Heart left ventricle (tissue), 16 donors: ENCODE measurements around the gene BTRC. TPM values are rescaled to one million over a fixed set of nuclear protein-coding genes. Genes with fewer than 3 reads are reported as not detected.

Source experiments
- ATAC-seq, 4 donors: fragments of 200-7000 bp; cut with Tn5 transposase; one replicate each; pipeline ENCODE4 v1.9.1; 2020 to 2022; ENCODE audit warnings: moderate library complexity in 4 of 4, mild to moderate bottlenecking in 3 of 4, moderate number of reproducible peaks in 1 of 4
- DNase-seq, 5 donors: peaks; one replicate each; pipeline ENCODE4 v3.0.0-alpha.2; 2020
- H3K27ac ChIP-seq, 12 donors: fragments of 200-600 bp; sonication (generic) in 4 of 12; one replicate each; pipeline versions ENCODE4 v1.5.0 to v1.8.0; 2016 to 2022; ENCODE audit warnings: mild to moderate bottlenecking in 2 of 12
- H3K27me3 ChIP-seq, 9 donors: fragments of 200-600 bp; sonication (generic) in 2 of 9; one replicate each; pipeline versions ENCODE4 v1.5.1 to v1.8.0; 2016 to 2022; ENCODE audit warnings: mild to moderate bottlenecking in 3 of 9
- H3K36me3 ChIP-seq, 9 donors: fragments of 200-600 bp; sonication (generic) in 2 of 9; one replicate each; pipeline versions ENCODE4 v1.5.0 to v1.8.0; 2018 to 2022; ENCODE audit warnings: mild to moderate bottlenecking in 2 of 9
- H3K4me1 ChIP-seq, 12 donors: fragments of 200-600 bp; sonication (generic) in 4 of 12; one replicate each; pipeline versions ENCODE4 v1.5.0 to v1.8.0; 2016 to 2022; ENCODE audit warnings: mild to moderate bottlenecking in 3 of 12
- H3K4me3 ChIP-seq, 12 donors: fragments of 200-600 bp; sonication (generic) in 4 of 12; one replicate each; pipeline versions ENCODE4 v1.5.0 to v1.8.0; 2017 to 2022; ENCODE audit warnings: mild to moderate bottlenecking in 9 of 12, moderate library complexity in 4 of 12
- H3K9me3 ChIP-seq, 12 donors: fragments of 200-600 bp; sonication (generic) in 4 of 12; one replicate each; pipeline versions ENCODE4 v1.5.0 to v1.8.0; 2016 to 2022; ENCODE audit warnings: mild to moderate bottlenecking in 1 of 12
- POLR2A ChIP-seq, 2 donors: fragments of 450-650 bp; IDR thresholded peaks; one replicate each; pipeline ENCODE4 v1.6.1; 2017; ENCODE audit warnings: antibody characterized with exemption in 2 of 2, mild to moderate bottlenecking in 2 of 2, moderate library complexity in 2 of 2
- WGBS, 4 donors: extraction: QIAGEN DNeasy Blood & Tissue Kit in 2 of 4; methylation state at CpG; one replicate each; pipeline versions ENCODE4 v1.1.5 to v1.1.7; 2013 to 2018; 5-methylcytosine and 5-hydroxymethylcytosine counted together
- intact Hi-C, 10 donors: fragments of 100-400 bp; cut with DNase I; formaldehyde crosslinking; loops; one replicate each; pipeline versions ENCODE4 v1.11.1 to v1.14.2; 2022
- polyA plus RNA-seq, 2 donors: library from polyadenylated mRNA; stranded (reverse); fragments of 200-250 nt; gene quantifications; one replicate each; pipeline ENCODE4 v1.2.3, GENCODE V29; 2013
- total RNA-seq, 9 donors: library from RNA; depleted of rRNA in 2 of 9; stranded (reverse); fragments of >200 nt in 2 of 9; fragmentation: NEBNext Ultra II Directional in 3 of 9; extraction: Animal tissue kit (Norgen Biotek cat#: 25700) in 3 of 9; gene quantifications; one replicate each; pipeline versions ENCODE4 v1.1.0 to v1.2.4, GENCODE V29; 2016 to 2023
- TF ChIP-seq, protein P1 (sequence below), 12 donors: fragments of 200-600 bp; sonication (generic) in 4 of 12; IDR thresholded peaks; one replicate each; pipeline versions ENCODE4 v1.5.0 to v1.8.0; 2018 to 2022; ENCODE audit warnings: antibody characterized with exemption in 12 of 12, mild to moderate bottlenecking in 5 of 12
- donor health status: ischemic (EF 13 %, LVEDD 7.1; RV severe dilation, severe dysfunction).
- donor health status: healthy with polysubstance abuse.
- donor health status: DM: no; HTN: yes; CAD: no.
- donor health status: DM: no; HTN: no; CAD: no.
- donor health status: ischemic (EF 25% LVEDD 6.9; RV normal size, moderate dysfunction).
- donor health status: ischemic (EF 25% LVEDD 5.7; RV mildly dilated, moderate dysfunction).
- donor health status: healthy.
- donor health status: DM: yes; HTN: yes; CAD: no.
- donor health status: ischemic (EF 35%, LVEDD 5.7; RV mildly dilated, moderate dysfunction).
- donor health status: nonischemic (EF 11% LVEDD 7.7; RV severe dilation, severe dysfunction).
- donor health status: DM: yes; HTN: yes; CAD: no.
- donor health status: PGD.
- donor health status: ischemic (EF 29% LVEDD 5.4; RV normal size, mild dysfunction).
- donor health status: nonischemic (EF 23%, LVEDD 6.1; RV moderate dilation, normal function).

BTRC gene
- total and polyA plus RNA-seq, 11 donors, result 10.7 to 53.5 (median 32.1) TPM

DNA sequence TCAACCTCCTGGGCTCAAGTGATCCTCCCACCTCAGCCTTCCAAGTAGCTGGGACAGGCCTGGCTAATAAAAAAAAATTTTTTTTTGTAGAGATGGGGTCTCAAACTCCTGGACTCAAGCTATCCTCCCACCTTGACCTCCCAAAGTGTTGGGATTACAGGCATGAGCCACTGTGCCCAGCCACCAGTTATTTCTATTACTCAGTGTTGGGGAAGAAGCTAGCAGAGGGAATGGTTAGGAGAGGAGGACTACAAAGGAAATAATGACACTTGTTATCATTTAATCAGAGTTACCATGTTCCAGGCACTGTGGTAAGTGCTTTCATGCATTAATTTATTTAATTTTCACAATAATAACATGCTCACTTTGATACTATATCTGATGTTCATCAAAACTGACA lies 17.6 kb upstream of the BTRC start:
- no peak for ATAC-seq
- intact Hi-C loops, result no loop called here
- H3K36me3 ChIP-seq, result no peaks in the 10 kb centered on the region
- TF ChIP-seq POLR2A (IDR thresholded peaks at IDR 0.05), result no peak
- TF ChIP-seq, protein P1, sequence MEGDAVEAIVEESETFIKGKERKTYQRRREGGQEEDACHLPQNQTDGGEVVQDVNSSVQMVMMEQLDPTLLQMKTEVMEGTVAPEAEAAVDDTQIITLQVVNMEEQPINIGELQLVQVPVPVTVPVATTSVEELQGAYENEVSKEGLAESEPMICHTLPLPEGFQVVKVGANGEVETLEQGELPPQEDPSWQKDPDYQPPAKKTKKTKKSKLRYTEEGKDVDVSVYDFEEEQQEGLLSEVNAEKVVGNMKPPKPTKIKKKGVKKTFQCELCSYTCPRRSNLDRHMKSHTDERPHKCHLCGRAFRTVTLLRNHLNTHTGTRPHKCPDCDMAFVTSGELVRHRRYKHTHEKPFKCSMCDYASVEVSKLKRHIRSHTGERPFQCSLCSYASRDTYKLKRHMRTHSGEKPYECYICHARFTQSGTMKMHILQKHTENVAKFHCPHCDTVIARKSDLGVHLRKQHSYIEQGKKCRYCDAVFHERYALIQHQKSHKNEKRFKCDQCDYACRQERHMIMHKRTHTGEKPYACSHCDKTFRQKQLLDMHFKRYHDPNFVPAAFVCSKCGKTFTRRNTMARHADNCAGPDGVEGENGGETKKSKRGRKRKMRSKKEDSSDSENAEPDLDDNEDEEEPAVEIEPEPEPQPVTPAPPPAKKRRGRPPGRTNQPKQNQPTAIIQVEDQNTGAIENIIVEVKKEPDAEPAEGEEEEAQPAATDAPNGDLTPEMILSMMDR (IDR thresholded peaks at IDR 0.05), result no peak
- no peaks in the 10 kb centered on the region for H3K4me1 ChIP-seq
- H3K27ac ChIP-seq, result no peak overlapping the region
- H3K4me3 ChIP-seq, result no peak overlapping the region
- peaks cover 0 to under 1% (median 0%) of the 10 kb centered on the region in 9 donors for H3K27me3 ChIP-seq
- DNase-seq, result no peak
- no peaks in the 10 kb centered on the region for H3K9me3 ChIP-seq

DNA sequence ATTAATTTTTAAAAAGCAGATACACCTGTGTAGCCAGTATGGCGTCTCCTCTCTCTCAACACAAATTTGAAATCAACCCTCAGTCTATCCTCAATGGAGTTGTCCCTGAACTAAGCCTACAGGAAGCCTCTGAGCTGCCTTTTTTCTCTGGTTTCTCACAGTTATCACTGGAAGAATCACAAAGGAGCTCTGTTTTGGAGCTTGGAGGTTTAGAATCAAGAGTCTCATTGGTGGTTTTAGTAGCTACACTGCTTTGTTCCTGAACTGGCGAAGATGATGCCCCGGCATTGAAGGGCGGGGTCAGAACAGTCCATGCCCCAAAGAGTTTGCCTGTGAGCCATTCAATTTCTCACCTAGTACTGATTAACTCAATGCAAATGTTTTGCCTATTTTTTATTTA lies 16.1 kb upstream of the BTRC start:
- DNase-seq (no peak), ATAC-seq (no peak)
- intact Hi-C loops, result no loop called here
- no peak overlapping the region for H3K4me3 ChIP-seq
- peaks cover 0 to 3% (median 0%) of the 10 kb centered on the region in 9 donors for H3K27me3 ChIP-seq
- H3K36me3 ChIP-seq, result no peaks in the 10 kb centered on the region
- TF ChIP-seq, protein P1 (IDR thresholded peaks at IDR 0.05), result no peak
- no peak for TF ChIP-seq POLR2A (IDR thresholded peaks at IDR 0.05)
- H3K9me3 ChIP-seq, result no peaks in the 10 kb centered on the region
- no peak overlapping the region for H3K27ac ChIP-seq
- 87 to 94% (median 90%) methylated on average over 4 of the region's 4 CpGs for WGBS, 4 donors
- no peaks in the 10 kb centered on the region for H3K4me1 ChIP-seq

DNA sequence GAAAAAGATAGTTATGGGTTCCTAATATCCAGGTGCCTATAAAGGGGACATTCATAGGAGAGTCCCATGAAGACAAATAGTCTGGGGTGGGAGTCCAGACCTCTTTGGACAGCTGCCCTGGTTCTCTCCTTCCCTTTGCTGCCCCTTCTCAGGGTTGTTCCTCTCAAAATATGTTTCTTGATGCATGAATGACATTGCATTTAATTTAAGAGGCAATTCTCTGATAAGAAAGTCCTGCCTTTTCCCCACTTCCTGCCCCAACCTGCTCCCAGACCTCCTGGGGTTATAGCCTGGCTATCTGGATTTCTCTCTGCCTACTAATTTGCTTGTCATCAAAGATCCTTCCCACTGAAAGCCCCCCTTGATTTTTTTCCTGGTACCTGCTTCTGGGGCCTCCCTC lies 12.5 kb upstream of the BTRC start:
- no peak for ATAC-seq
- no peaks in the 10 kb centered on the region for H3K4me1 ChIP-seq
- no peaks in the 10 kb centered on the region for H3K9me3 ChIP-seq
- peaks cover 0 to 3% (median 0%) of the 10 kb centered on the region in 9 donors for H3K27me3 ChIP-seq
- H3K27ac ChIP-seq, result no peak overlapping the region
- H3K36me3 ChIP-seq, result no peaks in the 10 kb centered on the region
- intact Hi-C loops, result loop anchor here in 1 of 10 donors (2.0 kb wide), 1 partner anchor 27 kb away; no protein-coding TSS in a partner anchor
- TF ChIP-seq, protein P1 (IDR thresholded peaks at IDR 0.05), result no peak
- no peak for TF ChIP-seq POLR2A (IDR thresholded peaks at IDR 0.05)
- H3K4me3 ChIP-seq, result no peak overlapping the region
- no peak for DNase-seq

DNA sequence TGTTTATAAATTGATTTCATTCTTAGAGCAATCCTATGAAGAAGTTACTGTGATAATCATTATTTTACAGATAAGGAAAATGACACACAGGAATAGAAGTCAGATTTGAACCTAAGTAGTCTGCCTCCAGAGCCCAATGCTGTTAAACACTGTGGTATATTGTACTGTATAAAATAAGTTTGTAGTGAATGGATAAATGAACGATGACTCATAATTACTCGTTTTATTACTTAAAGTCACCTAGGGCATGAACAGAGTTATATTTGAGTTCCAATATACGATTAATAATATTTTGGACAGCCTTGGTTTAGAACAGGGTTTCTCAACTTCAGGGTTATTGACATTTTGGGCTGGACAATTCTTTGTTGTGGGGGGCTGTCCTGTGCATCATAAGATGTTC lies 7.8 kb upstream of the BTRC start:
- TF ChIP-seq, protein P1 (IDR thresholded peaks at IDR 0.05), result no peak
- TF ChIP-seq POLR2A (IDR thresholded peaks at IDR 0.05), result no peak
- H3K4me3 ChIP-seq, result no peak overlapping the region

More for the DNA sequence above, 7.8 kb upstream of the BTRC start:
- DNase-seq, result no peak
- Histone ChIP-seq H3K27me3 (peaks cover 0 to 7% (median 0%) of the 10 kb centered on the region in 9 donors), H3K27ac (no peak overlapping the region), H3K36me3 (no peaks in the 10 kb centered on the region), H3K9me3 (no peaks in the 10 kb centered on the region), H3K4me1 (no peaks in the 10 kb centered on the region)
- intact Hi-C loops, result no loop called here
- WGBS, 4 donors, result 85 to 91% (median 89%) methylated on average over 3 of the region's 3 CpGs
- no peak for ATAC-seq
